ENCODE results near the gene AUTS2. TPM values are rescaled to one million over a fixed set of nuclear protein-coding genes. Genes with fewer than 3 reads are reported as not detected.

Gene AUTS2
- total RNA-seq, 1 experiment from 2014 or later, result 2.5 TPM

GRCh38 chr7:69818636-69819332 is 220.5 kb downstream of the AUTS2 start:
- POLR2A ChIA-PET, result no interaction called here
- H3K4me1 ChIP-seq (ENCODE audit: control insufficient read depth, insufficient read depth, low read length), result no peaks in the 10 kb centered on the region
- no TSS peak for BruUV-seq (replicated peaks)
- H3K9me3 ChIP-seq (ENCODE audit: control insufficient read depth, insufficient read depth, low read depth, low read length), result no peaks in the 10 kb centered on the region
- no peak for DNase-seq (ENCODE audit: low read depth, low spot score)
- H3K4me3 ChIP-seq (ENCODE audit: low read depth in 2 of 2, low read length in 2 of 2), result no peak overlapping the region
- TF ChIP-seq CTCF (IDR thresholded peaks at IDR 0.05) (no peak), TCF7L2 (IDR thresholded peaks at IDR 0.05; ENCODE audit: low read depth, low read length) (no peak), REST (IDR thresholded peaks at IDR 0.05; ENCODE audit: insufficient read depth in 1 of 2, low read depth in 2 of 2, low read length in 1 of 2) (no peak), POLR2AphosphoS5 (IDR thresholded peaks at IDR 0.05; ENCODE audit: low read depth, low read length) (no peak), SIN3A (IDR thresholded peaks at IDR 0.05; ENCODE audit: borderline replicate concordance, insufficient read depth, low read depth, low read length) (no peak)
- no peaks in the 10 kb centered on the region for H3K27me3 ChIP-seq (ENCODE audit: control insufficient read depth, insufficient read depth, low read length)
- in situ Hi-C loops (cut with HindIII; ENCODE audit: low pct_unique_long_range_greater_than_20kb, low sequenced_read_pairs), result no loop called here
- CTCF ChIA-PET, result no interaction called here
- ATAC-seq, result no peak
- no peak overlapping the region for H3K27ac ChIP-seq (ENCODE audit: low read length)
- H3K36me3 ChIP-seq (ENCODE audit: control insufficient read depth, insufficient read depth, low read length), result no peaks in the 10 kb centered on the region
- intact Hi-C loops (cut with micrococcal nuclease; ENCODE audit: unreplicated experiment), result no loop called here

GRCh38 chr7:69819333-69819705 is 221.0 kb downstream of the AUTS2 start:
- DNase-seq (ENCODE audit: low read depth, low spot score) (no peak), ATAC-seq (no peak)
- no peak overlapping the region for H3K27ac ChIP-seq (ENCODE audit: low read length)
- ChIA-PET POLR2A (no interaction called here), CTCF (no interaction called here)
- no peaks in the 10 kb centered on the region for H3K9me3 ChIP-seq (ENCODE audit: control insufficient read depth, insufficient read depth, low read depth, low read length)
- no peaks in the 10 kb centered on the region for H3K36me3 ChIP-seq (ENCODE audit: control insufficient read depth, insufficient read depth, low read length)
- no peaks in the 10 kb centered on the region for H3K27me3 ChIP-seq (ENCODE audit: control insufficient read depth, insufficient read depth, low read length)
- in situ Hi-C loops (cut with HindIII; ENCODE audit: low pct_unique_long_range_greater_than_20kb, low sequenced_read_pairs) (no loop called here), intact Hi-C loops (cut with micrococcal nuclease; ENCODE audit: unreplicated experiment) (no loop called here)
- TF ChIP-seq REST (IDR thresholded peaks at IDR 0.05; ENCODE audit: insufficient read depth in 1 of 2, low read depth in 2 of 2, low read length in 1 of 2), result no peak
- no peak for TF ChIP-seq CTCF (IDR thresholded peaks at IDR 0.05)
- no peak for TF ChIP-seq POLR2AphosphoS5 (IDR thresholded peaks at IDR 0.05; ENCODE audit: low read depth, low read length)
- TF ChIP-seq SIN3A (IDR thresholded peaks at IDR 0.05; ENCODE audit: borderline replicate concordance, insufficient read depth, low read depth, low read length), result no peak
- TF ChIP-seq TCF7L2 (IDR thresholded peaks at IDR 0.05; ENCODE audit: low read depth, low read length), result no peak
- H3K4me1 ChIP-seq (ENCODE audit: control insufficient read depth, insufficient read depth, low read length), result no peaks in the 10 kb centered on the region
- H3K4me3 ChIP-seq (ENCODE audit: low read depth in 2 of 2, low read length in 2 of 2), result no peak overlapping the region
- no TSS peak for BruUV-seq (replicated peaks)

Measured in Panc1 (cell line).